ENCODE measurements around the gene TEX48. TPM values are rescaled to one million over a fixed set of nuclear protein-coding genes. Genes with fewer than 3 reads are reported as not detected.

TEX48 gene
- polyA plus RNA-seq (ENCODE audit: insufficient read length), result not detected

- no peak for DNase-seq (ENCODE audit: low read depth)
Observed at GRCh38 chr9:114681594-114682332, at the start of gene TEX48. Gene TEX48 (minus strand): TSS chr9:114682192. CDS start chr9:114671723, 10,469 bp downstream.

DNA sequence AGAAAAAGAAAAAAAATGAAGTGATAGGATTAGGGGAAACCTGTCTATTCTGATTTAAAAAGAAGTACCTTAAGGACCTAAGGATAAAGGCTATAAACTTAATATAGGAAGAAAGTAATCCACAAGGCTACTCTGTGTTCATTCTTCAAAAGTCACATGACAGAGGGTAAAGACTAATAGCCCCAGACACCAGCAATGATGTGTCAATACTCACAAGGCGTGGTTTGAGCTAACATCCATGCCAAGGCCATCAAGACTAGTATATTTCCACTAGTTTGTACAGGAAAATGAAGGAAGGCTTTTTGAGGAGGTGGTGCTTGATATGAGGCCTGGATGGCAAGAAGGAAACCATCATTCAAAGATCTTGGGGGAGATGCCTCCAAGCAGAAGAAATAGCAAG lies 49.7 kb upstream of the TEX48 start:
- DNase-seq (ENCODE audit: low read depth), result no peak

- DNase-seq (ENCODE audit: low read depth), result no peak
Observed at GRCh38 chr9:114729706-114730105, 47.7 kb upstream of the TEX48 start.

DNA sequence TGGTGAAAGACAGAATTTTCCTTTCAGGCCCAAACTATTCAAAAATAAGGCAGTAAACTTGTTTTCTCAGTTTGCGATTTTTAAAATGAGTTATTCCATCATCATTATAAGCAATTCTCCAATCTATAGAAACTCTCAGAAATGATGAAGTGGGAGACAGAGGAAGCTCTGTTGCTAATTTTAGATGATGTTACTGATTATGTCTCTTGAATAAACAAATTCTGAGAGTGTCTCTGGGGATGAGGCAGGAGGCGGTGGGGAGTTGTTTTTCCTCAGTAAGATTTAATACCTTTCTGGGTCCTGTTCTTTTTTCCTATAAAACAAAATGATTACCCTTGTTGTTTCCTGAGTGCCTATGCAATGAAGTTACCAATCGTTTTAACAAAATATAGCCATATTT lies 43.9 kb upstream of the TEX48 start:
- no peak for DNase-seq (ENCODE audit: low read depth)

- no peak for DNase-seq (ENCODE audit: low read depth)
Observed at GRCh38 chr9:114724744-114725143, 42.8 kb upstream of the TEX48 start.

GRCh38 chr9:114723931-114724330 lies 41.9 kb upstream of the TEX48 start:
- DNase-seq (ENCODE audit: low read depth), result no peak

- DNase-seq (ENCODE audit: low read depth), result no peak
Observed at GRCh38 chr9:114722937-114723620, 41.1 kb upstream of the TEX48 start.

GRCh38 chr9:114722081-114722621 lies 40.2 kb upstream of the TEX48 start:
- no peak for DNase-seq (ENCODE audit: low read depth)

GRCh38 chr9:114721491-114722079 lies 39.6 kb upstream of the TEX48 start:
- DNase-seq (ENCODE audit: low read depth), result no peak

DNA sequence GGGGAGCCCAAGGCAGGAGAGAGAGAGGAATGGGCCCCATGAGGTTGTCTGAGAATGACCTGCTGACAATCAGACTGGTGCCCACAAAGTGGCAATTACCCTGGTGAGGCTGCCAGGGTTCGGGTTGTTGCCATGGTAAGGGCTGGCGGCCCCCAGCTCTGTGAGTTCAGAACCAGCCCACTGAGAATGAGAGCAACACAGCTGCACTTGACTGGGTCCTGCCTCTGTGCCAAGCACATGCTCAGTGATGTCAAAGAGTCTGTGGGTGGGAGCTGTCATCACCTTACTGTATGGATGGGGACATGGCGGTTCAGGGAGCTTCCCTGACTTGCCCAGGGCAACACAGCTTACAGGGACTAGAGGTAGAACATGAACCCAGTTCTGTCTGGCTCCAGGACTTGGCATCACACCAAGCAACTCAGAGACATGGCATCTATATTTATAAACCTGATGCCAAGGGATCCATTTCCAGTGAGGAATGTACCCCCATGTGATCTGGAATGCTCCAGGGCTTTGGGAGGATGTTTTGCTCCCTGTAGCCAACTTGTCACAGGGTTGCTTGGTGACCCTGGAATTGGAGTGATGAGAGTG lies 38.2 kb upstream of the TEX48 start:
- no peak for DNase-seq (ENCODE audit: low read depth)

- DNase-seq (ENCODE audit: low read depth), result no peak
Observed at GRCh38 chr9:114719290-114719689, 37.3 kb upstream of the TEX48 start.

DNA sequence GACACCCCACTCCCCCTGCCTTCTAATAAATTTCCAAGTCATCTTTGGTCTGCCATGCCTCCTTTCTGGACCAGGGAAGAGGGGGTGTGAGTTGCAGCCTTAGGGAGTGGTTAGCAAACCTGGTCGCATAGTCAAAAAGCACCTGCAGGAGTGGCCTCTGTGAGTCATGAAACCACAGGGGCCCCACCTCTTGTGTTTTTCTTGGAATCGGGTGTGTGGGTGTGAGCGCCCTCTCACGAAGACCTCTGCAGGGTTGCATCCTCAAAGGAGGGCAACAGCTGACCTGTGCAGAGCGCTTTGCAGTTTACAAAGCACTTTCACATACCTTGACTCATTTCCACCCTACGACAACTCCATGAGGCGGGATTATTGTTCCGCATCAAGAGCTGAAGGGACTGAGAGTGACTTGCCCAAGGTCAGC lies 36.8 kb upstream of the TEX48 start:
- no peak for DNase-seq (ENCODE audit: low read depth)

DNA sequence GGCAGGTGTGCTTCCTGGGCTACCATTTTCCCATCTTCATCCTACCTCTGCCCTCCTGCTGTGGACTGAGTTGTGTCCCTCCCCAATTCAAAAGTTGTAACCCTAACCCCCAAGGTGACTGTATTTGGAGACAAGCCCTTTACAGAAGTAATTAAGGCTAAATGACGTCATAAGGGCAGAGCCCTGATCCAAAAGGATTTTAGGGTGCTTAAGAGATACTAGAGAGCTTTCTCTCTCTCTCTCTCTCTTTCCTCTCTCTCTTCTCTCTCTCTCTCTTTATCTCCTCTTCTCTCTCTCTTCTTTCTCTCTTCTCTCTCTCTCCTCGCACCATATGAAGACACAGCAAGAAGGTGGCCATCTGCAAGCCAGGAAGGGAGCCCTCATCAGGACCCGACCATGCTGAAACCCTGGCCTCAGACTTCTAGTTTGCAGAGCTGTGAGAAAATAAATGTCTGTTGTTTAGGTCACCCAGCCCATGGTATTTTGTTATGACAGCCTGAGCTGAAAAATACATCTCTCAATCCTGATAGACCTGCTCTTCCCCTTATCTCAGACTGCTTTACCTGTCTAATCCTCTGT lies 36.0 kb upstream of the TEX48 start:
- DNase-seq (ENCODE audit: low read depth), result no peak

- DNase-seq (ENCODE audit: low read depth), result no peak
Observed at GRCh38 chr9:114709636-114710035, 27.6 kb upstream of the TEX48 start.

- no peak for DNase-seq (ENCODE audit: low read depth)
Observed at GRCh38 chr9:114706711-114707110, 24.7 kb upstream of the TEX48 start.

DNA sequence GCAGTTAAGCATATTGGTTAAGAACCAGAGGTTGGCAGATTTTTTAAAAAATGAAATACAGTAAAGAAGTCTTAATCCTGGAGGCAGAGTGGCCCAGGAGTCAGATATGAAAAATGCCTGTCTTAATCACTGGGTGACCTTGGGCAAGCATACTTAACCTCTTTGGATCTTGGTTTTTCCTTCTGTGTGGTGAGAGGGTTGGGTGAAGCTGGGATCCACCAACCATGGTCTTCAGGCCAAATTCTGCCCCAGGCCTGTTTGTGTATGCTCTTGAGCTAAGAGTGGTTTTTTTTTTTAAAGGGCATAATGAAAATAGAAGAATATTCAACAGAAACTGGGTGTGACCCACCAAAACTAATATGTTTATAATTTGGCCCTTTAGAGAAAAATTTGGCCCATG lies 20.0 kb upstream of the TEX48 start:
- no peak for DNase-seq (ENCODE audit: low read depth)

DNA sequence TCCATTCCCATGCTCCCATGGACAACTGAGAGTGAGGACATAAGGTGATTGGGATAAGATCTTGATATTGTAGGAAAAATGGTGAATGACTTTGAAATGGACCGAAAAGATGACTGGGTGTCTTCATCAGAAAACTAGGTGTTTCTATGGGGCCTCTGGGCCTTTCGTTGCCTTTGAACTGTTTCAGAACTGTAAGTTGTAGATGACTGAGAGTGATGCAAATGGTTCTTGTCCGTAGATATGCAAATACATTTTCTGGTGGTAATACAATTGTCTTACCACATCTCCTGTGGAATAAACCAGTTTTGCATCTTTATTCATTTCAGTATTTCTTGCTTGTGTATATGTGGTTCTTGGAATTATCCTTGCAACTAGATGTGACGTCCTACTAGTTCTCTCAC lies 16.0 kb upstream of the TEX48 start:
- DNase-seq (ENCODE audit: low read depth), result no peak

DNA sequence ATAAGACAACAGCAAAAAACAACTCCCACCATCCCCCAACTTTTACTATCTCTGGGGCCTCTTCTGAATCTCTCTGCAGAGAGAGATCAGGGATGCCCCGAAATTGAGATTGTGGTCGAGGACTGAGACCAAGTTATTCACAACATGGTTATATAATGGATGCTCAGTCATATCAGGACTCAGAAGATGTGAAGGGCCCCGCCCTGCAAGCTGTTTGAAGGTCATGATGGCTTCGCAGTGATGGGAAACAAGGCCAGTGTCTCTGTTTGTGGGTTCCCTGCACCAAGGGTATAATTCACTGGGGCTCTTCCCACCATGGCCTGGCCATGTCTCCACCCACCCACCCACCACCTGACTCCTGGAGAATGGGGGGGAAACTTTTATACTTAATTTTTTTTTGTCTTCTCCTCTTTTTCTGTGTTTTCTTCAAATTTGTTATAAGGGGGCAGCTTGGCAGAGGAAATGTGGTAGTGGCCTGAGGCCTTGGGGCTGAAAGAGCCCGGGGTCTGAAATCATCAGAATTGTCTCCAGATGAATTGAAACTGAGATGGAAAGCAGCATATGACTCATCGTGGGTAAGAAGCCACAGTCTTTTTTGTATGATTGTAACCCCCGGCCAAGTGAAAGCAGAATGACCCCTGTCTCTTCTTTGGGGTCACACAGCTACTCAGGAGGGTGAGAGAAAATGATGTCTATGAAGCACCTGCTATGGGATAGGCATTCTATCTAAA lies 15.0 kb upstream of the TEX48 start:
- no peak for DNase-seq (ENCODE audit: low read depth)

- DNase-seq (ENCODE audit: low read depth), result no peak
Observed at GRCh38 chr9:114695948-114696347, 14.0 kb upstream of the TEX48 start.

DNA sequence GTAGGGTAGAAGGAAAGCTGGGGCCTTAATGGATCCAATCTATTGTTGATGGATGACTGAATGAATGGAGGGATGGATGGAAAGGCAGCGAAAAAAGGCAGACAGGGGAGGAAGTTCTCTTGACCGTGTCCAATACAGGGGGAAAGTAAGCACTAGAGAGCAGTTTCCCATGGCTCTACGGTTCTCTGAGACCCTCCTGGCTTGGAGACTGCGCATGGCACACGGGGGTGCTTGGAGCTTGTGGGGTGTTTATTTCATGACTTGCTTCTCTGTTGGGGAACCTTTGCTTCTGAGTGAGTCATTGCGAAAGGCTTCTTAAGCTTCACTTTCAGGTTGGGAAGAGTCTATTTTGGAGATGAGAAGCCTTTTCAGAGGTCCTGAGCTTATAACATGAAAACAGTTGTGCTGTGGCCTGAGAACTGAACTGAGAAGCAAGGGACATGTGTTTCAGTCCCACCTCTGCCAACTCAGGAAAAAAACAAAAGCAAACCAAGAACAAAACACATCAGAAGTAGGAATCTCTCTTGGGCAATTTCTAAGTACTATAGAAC lies 12.8 kb upstream of the TEX48 start:
- DNase-seq (ENCODE audit: low read depth), result no peak

GRCh38 chr9:114694146-114694545 lies 12.2 kb upstream of the TEX48 start:
- DNase-seq (ENCODE audit: low read depth), result no peak

Data from forelimb muscle (tissue), 1 donor.